ENCODE results near the gene CLCA4. TPM values are rescaled to one million over a fixed set of nuclear protein-coding genes. Genes with fewer than 3 reads are reported as not detected.

CLCA4 gene
- total and polyA plus RNA-seq, 9 of the 15 experiments (the other 6 are each of a cell fraction or from before 2014, with no cell fraction given): not detected

DNA sequence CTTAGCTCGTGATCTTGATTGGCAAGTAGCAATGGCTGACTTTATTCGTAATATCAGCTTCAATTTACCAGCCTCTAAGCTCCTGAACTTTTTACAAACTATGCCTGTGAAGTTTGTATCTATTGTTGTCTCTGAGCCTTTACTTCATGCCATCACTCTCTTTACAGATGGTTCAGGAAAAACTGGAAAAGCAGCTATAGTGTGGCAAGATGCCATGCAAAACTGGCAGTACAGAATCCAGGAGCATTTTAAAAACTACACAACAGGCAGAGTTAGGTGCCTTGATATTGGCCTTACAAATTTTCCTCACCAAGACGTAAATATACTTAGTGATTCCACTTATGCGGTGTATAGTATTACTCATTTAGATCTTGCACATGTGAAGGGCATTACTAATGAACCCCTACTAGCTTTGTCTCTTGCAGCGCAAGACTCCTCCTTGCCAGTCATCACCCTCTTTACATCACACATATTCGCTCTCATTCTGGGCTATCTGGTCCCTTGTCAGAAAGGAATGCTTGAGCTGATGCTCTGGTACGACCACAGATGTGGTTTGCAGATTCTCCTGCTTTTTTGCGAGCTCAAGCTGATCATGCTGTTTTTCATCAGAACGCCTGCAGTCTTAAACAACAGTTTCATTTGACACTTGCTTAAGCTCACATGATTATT, 41.8 kb upstream of the CLCA4 start (continued):
- TF ChIP-seq, protein P1, sequence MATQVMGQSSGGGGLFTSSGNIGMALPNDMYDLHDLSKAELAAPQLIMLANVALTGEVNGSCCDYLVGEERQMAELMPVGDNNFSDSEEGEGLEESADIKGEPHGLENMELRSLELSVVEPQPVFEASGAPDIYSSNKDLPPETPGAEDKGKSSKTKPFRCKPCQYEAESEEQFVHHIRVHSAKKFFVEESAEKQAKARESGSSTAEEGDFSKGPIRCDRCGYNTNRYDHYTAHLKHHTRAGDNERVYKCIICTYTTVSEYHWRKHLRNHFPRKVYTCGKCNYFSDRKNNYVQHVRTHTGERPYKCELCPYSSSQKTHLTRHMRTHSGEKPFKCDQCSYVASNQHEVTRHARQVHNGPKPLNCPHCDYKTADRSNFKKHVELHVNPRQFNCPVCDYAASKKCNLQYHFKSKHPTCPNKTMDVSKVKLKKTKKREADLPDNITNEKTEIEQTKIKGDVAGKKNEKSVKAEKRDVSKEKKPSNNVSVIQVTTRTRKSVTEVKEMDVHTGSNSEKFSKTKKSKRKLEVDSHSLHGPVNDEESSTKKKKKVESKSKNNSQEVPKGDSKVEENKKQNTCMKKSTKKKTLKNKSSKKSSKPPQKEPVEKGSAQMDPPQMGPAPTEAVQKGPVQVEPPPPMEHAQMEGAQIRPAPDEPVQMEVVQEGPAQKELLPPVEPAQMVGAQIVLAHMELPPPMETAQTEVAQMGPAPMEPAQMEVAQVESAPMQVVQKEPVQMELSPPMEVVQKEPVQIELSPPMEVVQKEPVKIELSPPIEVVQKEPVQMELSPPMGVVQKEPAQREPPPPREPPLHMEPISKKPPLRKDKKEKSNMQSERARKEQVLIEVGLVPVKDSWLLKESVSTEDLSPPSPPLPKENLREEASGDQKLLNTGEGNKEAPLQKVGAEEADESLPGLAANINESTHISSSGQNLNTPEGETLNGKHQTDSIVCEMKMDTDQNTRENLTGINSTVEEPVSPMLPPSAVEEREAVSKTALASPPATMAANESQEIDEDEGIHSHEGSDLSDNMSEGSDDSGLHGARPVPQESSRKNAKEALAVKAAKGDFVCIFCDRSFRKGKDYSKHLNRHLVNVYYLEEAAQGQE (IDR thresholded peaks at IDR 0.05; ENCODE audit: borderline replicate concordance): no peak
- TF ChIP-seq, protein P1 (CRISPR knock-in tag; IDR thresholded peaks at IDR 0.05; ENCODE audit: low read depth): no peak
- no peak for TF ChIP-seq TSC22D4 (tag; IDR thresholded peaks at IDR 0.05)
- TF ChIP-seq LARP7 (IDR thresholded peaks at IDR 0.05): no peak
- no peak for TF ChIP-seq ERF (CRISPR knock-in tag; IDR thresholded peaks at IDR 0.05)
- TF ChIP-seq DEAF1 (CRISPR knock-in tag; IDR thresholded peaks at IDR 0.05): no peak
- TF ChIP-seq, protein P2, sequence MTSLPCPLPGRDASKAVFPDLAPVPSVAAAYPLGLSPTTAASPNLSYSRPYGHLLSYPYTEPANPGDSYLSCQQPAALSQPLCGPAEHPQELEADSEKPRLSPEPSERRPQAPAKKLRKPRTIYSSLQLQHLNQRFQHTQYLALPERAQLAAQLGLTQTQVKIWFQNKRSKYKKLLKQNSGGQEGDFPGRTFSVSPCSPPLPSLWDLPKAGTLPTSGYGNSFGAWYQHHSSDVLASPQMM (CRISPR knock-in tag; IDR thresholded peaks at IDR 0.05): no peak
- TF ChIP-seq CC2D1A (IDR thresholded peaks at IDR 0.05): no peak

Data from K562 (cell line).